Kidney epithelial cell (primary cell): ENCODE data around the gene MMP24. TPM values are rescaled to one million over a fixed set of nuclear protein-coding genes. Genes with fewer than 3 reads are reported as not detected.

Experiments
- DNase-seq: peaks from one replicate; pipeline ENCODE4 v3.0.0-alpha.2; 2010; ENCODE audit warnings: low read depth
- H3K27me3 ChIP-seq: 2 replicates; pipeline ENCODE4 v1.6.0; 2011; ENCODE audit warnings: low read length; ENCODE audit not compliant: control insufficient read depth, insufficient read depth
- H3K36me3 ChIP-seq: 2 replicates; pipeline ENCODE4 v1.5.1; 2011; ENCODE audit warnings: low read length; ENCODE audit not compliant: control insufficient read depth, insufficient read depth
- H3K4me3 ChIP-seq: 2 replicates; pipeline ENCODE4 v1.5.1; 2011; ENCODE audit warnings: low read depth, mild to moderate bottlenecking, control low read depth, low read length
- CTCF ChIP-seq: IDR thresholded peaks from 2 replicates; pipeline ENCODE4 v1.5.1; 2011; ENCODE audit warnings: mild to moderate bottlenecking, moderate library complexity, low read length, control low read depth, inconsistent platforms; ENCODE audit not compliant: insufficient read depth, poor library complexity, severe bottlenecking
- total RNA-seq: library from RNA; depleted of rRNA; stranded (reverse); fragments of >200 nt; gene quantifications from 2 replicates; pipeline ENCODE4 v1.2.3, GENCODE V29; 2015

The MMP24 gene
- total RNA-seq, 1 donor from 2014 or later = 6.9 TPM

- no peak for DNase-seq
- TF ChIP-seq CTCF = no peak
- Histone ChIP-seq H3K27me3 (no peaks in the 10 kb centered on the region), H3K4me3 (no peak overlapping the region), H3K36me3 (no peaks in the 10 kb centered on the region)
Observed at GRCh38 chr20:35240083-35240810, 13.8 kb downstream of the MMP24 start.

- Histone ChIP-seq H3K27me3 (no peaks in the 10 kb centered on the region), H3K36me3 (no peaks in the 10 kb centered on the region), H3K4me3 (no peak overlapping the region)
- DNase-seq = no peak
- no peak for TF ChIP-seq CTCF
Observed at GRCh38 chr20:35240811-35241293, 14.4 kb downstream of the MMP24 start.

GRCh38 chr20:35243317-35243716 lies 16.8 kb downstream of the MMP24 start:
- H3K36me3 ChIP-seq = no peaks in the 10 kb centered on the region
- H3K4me3 ChIP-seq = no peak overlapping the region
- no peak for TF ChIP-seq CTCF
- H3K27me3 ChIP-seq = no peaks in the 10 kb centered on the region
- DNase-seq = no peak

- no peak for DNase-seq
- Histone ChIP-seq H3K36me3 (no peaks in the 10 kb centered on the region), H3K4me3 (no peak overlapping the region), H3K27me3 (no peaks in the 10 kb centered on the region)
- TF ChIP-seq CTCF = no peak
Observed at GRCh38 chr20:35243986-35244385, 17.5 kb downstream of the MMP24 start.

- Histone ChIP-seq H3K36me3 (no peaks in the 10 kb centered on the region), H3K4me3 (no peak overlapping the region), H3K27me3 (no peaks in the 10 kb centered on the region)
- no peak for TF ChIP-seq CTCF
- no peak for DNase-seq
Observed at GRCh38 chr20:35246723-35247122, 20.2 kb downstream of the MMP24 start.
